NCI-H128 (cell line): ENCODE data around the gene IQSEC1.
A peak's percentile ranks its signal among the peaks of the same experiment; 100 is the strongest.

Experiments used
- DNase-seq: peaks from one replicate; lab custom pipeline; 2025; ENCODE audit not compliant: unreplicated experiment; lab: John Stamatoyannopoulos, UW

The IQSEC1 gene

GRCh38 chr3:13073326-13074005 lies at the start of gene IQSEC1:
TSS of gene IQSEC1 (minus strand) at chr3:13073429. CDS start at chr3:13073014, 415 bp downstream.
- DNase-seq = peak; percentile 42

- DNase-seq = no peak
These were observed 49.1 kb upstream of the IQSEC1 start for GRCh38 chr3:13122081-13123012.

GRCh38 chr3:13121553-13122001 lies 48.3 kb upstream of the IQSEC1 start:
- DNase-seq = no peak

- no peak for DNase-seq
These were observed 47.8 kb upstream of the IQSEC1 start for GRCh38 chr3:13120928-13121552.

- no peak for DNase-seq
These were observed 47.2 kb upstream of the IQSEC1 start for GRCh38 chr3:13120289-13120927.

GRCh38 chr3:13119471-13120220 lies 46.4 kb upstream of the IQSEC1 start:
- no peak for DNase-seq

- DNase-seq = no peak
These were observed 43.2 kb upstream of the IQSEC1 start for GRCh38 chr3:13116426-13116825.

GRCh38 chr3:13115991-13116390 lies 42.8 kb upstream of the IQSEC1 start:
- no peak for DNase-seq

GRCh38 chr3:13115576-13115910 lies 42.3 kb upstream of the IQSEC1 start:
- no peak for DNase-seq

GRCh38 chr3:13114811-13115575 lies 41.8 kb upstream of the IQSEC1 start:
- no peak for DNase-seq

GRCh38 chr3:13113346-13114330 lies 40.4 kb upstream of the IQSEC1 start:
- DNase-seq = no peak

- no peak for DNase-seq
These were observed 39.5 kb upstream of the IQSEC1 start for GRCh38 chr3:13112521-13113345.

- no peak for DNase-seq
These were observed 38.8 kb upstream of the IQSEC1 start for GRCh38 chr3:13111873-13112520.

GRCh38 chr3:13111173-13111872 lies 38.1 kb upstream of the IQSEC1 start:
- DNase-seq = no peak

GRCh38 chr3:13110678-13111116 lies 37.5 kb upstream of the IQSEC1 start:
- no peak for DNase-seq

- no peak for DNase-seq
These were observed 36.3 kb upstream of the IQSEC1 start for GRCh38 chr3:13109516-13109915.

GRCh38 chr3:13108861-13109260 lies 35.6 kb upstream of the IQSEC1 start:
- no peak for DNase-seq
